HUDEP-2 (cell line): ENCODE measurements around the gene MTPN.
A peak's percentile ranks its signal among the peaks of the same experiment; 100 is the strongest.

ENCODE experiments used
- DNase-seq, 76 experiments: peaks; one replicate each; lab custom pipeline; 2025; ENCODE audit not compliant: unreplicated experiment in 76 of 76; lab: John Stamatoyannopoulos, UW

Gene MTPN, protein sequence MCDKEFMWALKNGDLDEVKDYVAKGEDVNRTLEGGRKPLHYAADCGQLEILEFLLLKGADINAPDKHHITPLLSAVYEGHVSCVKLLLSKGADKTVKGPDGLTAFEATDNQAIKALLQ

DNA sequence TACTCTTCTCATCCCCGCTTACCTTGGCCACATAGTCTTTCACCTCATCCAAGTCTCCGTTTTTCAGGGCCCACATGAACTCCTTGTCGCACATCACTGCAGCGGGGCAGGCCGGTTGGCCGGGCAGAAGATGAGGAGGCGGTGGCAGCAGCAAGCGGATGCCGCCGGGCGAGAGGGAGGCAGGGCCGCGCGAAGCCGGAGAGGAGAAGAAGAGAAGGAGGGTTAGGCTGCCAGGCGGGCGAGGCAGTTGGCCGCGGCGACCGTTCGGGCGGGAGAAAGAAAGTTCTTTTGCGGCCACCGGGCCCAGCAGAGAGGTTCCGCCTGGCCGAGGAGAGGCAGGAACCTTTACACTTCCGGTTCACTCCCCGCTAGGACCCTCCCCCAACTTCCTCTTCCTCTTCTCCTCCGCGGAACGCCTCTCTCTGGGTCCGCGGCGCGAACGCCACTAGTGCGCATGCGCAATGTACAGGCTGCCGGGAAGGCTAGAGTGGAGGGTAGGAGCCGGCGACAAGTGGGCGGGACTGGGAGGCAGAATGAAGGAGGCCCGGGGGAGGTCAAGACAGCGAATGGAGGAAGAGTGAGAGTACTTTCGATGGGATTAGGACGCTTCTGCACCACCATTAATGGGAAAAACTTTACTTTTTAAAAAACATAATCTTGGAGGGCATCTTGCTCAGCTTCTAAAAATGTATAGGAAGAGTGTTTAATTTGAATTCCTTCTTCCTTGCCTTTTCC, at the start of gene MTPN:
MTPN (minus strand) TSS at position 353 of the 735 bp plus-strand sequence; CDS start at position 94, 259 bp downstream.
- DNase-seq: peak; percentile 19 to 98 (median 95)

DNA sequence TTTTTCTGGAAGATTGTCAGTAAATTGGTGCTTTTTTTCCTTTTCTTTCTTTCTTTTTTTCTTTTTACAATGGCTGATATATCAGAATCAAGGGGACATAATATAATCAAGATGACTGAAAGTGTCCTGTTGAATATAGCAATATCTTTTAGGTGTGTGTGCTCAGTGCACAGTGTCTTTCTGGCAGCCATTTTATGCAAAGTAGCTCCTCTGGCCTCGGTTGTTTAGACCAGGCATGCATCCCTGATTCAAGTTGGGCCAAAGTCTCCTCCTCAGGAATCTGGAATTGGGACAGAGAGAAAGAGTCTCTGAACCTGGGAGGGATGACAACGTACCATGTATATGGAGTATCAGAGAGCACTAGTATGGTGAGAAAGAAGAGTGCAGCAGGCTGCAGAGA, 49.0 kb upstream of the MTPN start:
- no peak for DNase-seq

DNA sequence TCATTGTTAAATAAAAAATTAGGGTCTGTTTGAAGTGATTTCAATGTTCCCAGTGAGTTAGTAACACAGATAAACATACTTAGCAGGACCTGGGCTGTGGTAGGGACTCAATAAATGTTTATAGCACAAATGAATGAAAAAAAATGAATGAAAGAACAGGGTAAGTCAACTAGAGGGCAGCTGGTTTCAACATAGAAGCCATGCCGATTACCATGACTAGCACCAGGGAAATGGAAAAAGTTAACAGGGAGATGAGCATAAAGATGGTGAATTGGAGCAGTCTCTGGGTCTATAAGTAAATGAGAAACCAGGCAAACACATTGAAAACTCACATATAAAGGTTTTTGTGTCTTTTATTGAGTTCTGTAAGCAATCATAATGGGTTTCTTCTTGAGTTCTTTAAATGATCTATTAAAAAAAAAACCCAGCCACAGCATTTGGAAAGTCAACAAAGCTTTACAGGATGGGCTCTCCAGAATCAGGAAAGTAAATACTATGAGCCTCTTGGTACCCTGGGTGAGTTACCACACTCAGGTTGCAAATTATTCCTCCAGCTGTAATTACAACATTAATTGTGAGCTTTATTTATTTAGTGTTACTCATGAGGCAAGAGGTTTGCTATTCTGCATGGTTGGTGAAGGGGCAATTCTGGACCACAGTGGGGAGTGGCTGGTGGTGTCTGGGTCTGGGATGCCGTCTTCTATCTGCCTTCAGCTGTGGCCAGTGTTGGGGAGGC, 46.1 kb upstream of the MTPN start:
- DNase-seq: no peak

DNA sequence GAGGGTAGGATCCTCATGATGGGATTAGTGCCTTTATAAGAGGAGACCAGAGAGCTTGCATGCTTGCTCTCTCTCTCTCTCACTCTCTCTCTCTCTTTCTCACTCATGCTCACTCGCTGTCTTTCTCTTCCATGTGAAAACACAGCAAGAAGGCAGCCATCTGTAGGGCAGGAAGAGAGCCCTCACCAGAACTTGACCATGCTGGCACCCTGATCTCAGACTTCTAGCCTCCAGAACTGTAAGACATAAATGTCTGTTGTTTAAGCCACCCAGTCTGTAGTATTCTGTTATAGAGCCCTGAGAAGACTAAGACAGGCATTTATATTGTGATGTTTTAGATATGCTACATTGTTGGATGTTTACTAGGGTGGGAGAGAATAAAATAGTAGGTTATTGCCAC, 43.4 kb upstream of the MTPN start:
- no peak for DNase-seq

DNA sequence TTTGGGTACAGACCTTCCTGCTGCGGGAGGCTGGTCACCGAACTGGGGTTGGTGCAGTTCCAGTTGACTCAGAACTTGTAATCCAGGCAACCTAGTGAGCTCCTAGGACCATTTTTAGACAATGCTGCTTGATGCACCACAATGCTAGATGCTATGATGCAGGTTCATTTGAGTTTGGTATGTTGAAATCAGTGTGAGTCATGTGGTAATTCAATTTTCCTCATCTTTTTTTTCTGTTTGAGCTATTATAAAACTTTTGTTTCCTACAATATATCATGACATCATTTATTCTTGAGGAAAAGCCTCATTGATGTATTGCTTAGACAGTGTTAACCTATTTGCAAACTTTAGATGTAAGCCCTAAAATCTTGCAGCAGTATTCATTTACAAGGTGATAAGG, 40.9 kb upstream of the MTPN start:
- DNase-seq: no peak

DNA sequence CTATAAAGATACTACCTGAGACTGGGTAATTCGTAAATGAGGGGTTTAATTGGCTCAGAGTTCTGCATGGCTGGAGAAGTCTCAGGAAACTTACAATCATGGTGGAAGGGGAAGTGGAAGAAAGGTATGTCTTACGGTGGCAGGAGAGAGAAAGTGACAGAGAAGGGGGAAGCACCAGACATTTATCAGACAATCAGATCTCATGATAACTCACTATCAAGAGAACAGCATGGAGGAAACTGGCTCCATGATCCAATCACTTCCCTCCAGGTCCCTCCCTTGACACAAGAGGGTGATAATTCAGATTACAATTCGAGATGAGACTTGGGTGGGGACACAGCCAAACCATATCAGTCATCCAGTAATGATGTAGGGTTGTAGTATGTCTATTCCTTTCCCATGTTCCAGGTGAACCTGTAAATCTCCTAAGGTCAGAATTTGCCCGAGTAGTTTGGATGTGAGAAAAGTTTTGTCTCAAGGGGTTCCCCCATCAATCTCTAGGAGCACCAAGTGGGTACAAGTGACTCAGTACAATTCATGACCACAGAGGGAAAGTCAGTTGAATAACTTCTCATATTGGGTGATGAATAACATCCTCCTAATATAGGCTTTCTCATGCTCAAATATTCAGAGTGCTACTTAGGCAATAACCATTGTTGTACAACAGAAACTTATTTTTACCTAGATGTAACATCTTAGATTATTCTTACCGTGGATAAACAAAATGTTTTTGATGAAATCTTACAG, 39.7 kb upstream of the MTPN start:
- DNase-seq: no peak

DNA sequence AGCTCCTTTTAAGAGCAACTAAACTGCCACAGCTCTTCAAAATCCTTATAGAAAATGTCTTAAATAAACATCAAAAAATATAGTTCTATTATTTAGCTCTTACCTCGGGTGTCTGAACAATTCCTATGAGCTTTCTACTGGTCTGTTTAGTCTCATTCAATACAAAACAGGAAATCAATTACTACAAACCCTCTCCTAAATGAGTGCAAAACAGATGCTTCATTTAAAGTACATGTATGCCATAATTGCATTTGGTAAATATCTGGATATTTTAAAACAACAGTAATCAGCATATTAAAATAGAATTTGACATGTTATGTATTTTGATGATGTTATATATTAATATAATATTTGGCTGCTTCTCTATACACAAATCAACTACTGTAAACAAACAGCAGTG, 38.5 kb upstream of the MTPN start:
- no peak for DNase-seq

DNA sequence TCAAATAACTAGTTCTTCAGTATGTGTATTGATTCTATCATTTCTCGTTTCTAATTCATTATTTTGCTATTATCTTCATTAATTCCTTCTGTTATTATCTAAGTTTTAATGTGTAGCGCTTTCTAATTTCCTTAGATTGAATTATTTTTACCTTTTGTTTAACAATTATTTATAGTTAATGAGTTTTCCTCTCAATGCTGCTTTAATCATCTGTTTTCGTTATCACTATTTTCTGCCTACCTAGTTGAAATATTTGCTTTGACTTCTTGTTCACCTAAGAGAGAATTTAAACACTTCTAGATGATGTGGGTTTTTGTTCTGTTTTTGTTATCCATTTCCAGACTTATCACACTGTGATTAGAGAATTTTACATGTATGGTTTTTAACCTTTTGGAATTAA, 37.5 kb upstream of the MTPN start:
- DNase-seq: no peak

DNA sequence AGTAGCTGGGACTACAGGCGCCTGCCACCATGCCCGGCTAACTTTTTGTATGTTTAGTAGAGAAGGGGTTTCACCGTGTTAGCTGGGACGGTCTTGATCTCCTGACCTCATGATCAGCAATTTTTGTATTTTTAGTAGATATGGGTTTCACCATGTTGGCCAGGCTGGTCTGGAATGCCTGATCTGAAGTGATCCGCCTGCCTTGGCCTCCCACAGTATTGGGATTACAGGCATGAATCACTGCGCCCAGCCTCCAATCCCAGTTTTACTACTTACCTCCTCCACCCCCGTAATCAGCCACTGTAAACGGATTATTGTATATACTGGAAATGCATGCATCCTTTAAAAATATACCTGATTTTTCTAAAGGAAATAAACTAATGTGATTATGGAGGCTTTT, 35.1 kb upstream of the MTPN start:
- no peak for DNase-seq

DNA sequence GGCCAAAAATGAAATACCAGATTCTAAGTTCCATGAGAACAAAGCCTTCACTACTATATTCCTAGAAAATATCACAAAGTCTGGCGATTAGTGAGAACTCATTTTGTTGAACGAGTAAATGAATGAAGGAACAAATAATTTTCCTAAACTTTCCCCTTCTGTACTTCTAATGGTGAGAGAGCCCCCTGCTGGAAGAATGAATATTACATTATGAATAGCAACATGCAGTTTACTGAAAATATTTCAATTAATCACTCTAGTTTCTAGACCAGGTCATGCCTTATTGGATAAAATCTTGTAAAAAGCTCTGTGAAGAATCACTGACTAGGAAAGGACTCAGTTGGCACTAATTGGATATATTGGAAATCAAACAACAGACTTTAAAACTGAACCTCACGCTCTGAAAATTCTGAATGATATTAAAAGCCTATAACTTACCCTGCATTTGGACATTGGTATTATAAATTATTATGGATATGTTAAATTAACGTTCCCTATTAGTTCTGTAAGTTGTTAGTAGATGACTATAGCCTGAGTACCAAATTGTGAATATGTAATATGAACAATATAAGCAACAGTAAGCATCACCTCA, 32.4 kb upstream of the MTPN start:
- peak in 19 of 76 experiments; percentile 3 to 58 (median 33) for DNase-seq

DNA sequence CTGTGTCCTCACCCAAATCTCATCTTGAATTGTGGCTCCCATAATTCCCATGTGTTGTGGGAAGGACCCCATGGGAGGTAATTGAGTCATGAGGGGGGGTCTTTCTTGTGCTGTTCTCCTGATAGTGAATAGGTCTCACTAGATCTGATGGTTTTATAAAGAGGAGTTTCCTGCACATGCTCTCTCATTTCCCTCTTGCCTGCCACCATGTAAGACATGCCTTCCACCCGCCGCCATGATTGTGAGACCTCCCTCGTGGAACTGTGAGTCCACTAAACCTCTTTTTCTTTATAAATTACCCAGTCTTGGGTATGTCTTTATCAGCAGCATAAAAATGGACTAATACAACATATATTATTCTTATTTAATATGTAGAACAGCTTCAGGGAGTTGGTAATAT, 29.0 kb upstream of the MTPN start:
- DNase-seq: no peak

DNA sequence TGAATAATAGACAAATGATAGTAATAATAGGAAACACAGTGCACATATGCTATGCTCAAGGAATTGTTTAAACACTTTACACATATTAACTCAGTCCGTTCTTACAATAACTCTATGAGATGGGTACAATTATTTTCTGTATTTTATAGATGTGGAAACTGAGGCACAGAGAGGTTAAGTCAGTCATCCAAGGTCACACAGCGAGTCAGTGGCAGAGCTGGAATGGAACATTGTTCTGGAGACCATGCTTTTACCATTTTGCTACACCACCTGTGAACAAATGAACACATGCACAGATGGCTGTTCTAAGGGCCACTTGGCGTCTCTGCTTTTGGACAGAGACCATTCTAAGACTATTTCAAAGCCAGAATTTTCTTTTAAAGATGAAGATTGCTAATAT, 26.9 kb upstream of the MTPN start:
- DNase-seq: no peak

DNA sequence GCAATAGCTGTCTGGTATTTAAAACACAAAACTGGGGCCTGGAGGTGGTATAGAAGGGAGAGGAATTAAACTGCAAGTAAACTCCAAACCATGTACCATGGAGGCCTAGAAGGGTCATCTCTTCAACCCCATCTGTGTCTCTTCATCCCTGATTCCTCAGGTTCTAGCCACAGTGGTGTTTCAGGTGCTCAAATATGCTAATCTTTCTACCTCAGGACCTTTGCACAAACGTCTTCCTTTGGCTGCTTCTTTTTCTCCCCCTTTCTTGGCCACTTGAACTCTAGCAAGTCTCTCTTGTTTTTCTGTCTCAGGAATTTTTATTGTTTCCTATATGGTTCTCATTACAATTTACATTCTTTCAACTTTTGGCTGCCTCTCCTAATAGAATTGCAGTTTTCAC, 25.6 kb upstream of the MTPN start:
- no peak for DNase-seq

DNA sequence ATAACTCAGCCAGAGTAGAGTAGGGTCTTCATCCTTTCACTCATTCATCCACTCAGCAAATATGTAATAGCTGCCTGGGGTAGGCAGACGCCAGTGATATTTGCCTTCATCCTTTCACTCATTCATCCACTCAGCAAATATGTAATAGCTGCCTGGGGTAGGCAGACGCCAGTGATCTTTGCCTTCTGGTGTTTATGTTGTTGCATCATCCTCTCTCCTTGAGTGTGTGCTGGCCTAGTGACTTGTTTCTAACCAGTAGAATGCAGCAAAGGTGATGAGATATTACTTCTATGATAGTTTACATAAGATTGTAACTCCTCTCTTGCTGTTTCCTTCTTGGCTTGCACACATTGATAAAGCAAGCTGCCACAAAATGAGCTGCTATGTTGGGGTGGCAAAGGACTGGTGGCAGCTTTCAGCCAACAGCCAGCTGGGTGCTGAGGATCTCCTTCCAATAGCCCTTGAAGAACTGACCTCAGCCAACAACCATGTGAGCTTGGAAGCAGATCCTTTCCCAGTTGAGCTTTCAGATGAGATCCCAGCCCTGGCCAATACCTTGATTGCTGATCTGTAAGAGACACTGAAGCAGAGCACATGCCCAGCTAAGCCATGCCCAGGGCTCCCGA, 23.2 kb upstream of the MTPN start:
- DNase-seq: no peak

DNA sequence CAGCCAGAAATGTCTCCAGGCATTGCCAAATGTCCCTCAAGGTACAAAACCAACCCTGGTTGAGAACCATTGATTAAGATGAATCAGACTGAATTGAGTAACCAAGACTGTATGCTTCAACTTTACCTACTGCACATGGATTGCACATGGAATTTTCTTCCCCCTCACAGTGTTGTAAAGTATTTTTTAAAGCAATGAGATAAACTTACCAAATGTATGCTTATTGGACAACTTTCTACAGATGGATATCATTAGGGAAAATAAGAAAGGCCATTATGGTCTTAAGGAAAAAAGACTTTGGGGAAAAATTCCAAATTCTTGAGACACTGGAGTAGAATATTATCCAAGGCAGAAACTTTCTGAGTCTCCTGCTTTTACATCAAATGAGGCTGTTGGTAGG, 20.9 kb upstream of the MTPN start:
- DNase-seq: no peak

DNA sequence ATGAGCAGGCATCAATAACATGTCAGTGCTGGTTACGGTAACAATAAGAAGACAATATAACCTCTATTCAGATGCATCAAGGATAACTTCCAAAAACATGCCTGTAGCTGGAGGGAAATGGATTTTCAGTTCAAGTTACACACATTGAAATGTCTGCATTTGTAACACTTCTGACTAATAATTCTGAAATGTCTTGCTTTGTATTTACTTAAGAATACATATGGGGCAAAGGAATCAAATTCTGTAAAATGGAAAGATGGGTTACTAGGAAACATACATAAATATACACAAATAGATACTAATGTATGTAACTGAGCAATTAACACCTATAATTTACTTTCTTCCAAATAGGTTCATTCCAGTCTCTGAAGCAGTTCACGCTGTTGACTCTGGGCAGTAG, 18.6 kb upstream of the MTPN start:
- no peak for DNase-seq

DNA sequence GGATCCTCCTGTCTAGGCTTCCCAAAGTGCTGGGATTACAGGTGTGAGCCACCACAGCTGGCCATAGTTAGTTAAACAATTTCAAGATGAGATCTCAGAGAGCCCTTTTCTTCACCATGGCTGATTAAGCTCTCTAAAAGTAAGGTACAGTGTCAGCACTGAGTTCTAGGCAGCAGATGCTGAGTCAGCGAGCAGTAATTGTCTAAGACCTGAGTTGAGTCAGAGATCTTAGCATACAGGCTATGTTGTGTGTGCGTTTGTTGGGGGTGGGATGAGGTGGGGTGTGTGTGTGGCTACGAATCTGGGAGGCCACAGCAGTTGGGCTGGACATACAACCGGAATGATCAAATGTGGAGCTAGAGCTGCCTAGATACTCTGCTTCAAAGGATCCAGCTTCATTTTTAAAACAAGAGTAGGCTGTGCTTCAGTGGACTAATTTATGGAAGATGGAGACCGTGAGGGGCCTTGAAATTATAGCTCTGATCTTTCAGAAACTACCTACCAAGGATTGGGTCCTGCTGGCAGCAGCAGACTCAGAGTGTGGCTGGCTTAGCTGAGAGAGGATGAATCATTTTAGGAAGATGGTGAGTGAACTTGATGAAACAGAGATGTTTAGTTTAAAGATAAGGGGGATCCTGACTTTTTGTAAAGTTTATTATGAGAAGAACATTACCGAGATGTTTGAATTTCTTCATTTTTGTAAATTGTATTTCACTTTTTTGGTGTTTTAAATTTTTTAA, 17.5 kb upstream of the MTPN start:
- no peak for DNase-seq

DNA sequence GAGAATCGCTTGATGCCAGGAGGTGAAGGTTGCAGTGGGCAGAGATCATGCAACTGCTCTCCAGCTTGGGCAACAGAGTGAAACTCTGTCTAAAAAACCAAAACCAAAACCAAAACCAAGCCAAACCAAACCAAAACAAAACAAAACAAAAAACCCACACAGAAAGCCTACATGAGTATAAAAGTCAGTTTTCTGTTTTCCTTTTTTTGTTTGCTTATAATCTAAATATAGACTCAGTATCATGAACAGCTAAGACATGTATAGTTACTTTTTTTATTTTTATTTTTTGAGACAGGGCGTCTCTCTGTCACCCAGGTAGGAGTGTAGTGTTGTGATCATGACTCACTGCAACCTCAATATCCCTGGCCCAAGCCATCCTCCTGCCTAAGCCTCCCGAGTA, 16.8 kb upstream of the MTPN start:
- no peak for DNase-seq

DNA sequence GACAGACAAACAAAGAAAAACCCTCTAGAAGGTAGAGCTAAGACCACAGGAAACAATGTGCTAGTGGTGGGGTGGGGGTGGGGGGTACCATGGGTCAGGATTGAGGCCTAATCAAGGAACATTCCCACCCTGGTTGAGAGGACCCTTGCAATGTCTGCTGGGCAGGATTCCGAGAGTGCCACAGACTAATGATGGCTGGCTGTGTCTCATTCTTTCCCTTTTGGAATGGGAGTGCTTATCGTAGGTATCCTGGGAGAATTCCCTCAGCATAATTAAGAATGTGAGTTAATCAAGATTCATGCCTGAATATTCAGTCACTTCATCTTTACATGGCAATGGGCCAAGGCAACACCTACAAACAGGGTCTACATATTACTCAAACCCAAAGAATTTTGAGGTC, 14.7 kb upstream of the MTPN start:
- no peak for DNase-seq

DNA sequence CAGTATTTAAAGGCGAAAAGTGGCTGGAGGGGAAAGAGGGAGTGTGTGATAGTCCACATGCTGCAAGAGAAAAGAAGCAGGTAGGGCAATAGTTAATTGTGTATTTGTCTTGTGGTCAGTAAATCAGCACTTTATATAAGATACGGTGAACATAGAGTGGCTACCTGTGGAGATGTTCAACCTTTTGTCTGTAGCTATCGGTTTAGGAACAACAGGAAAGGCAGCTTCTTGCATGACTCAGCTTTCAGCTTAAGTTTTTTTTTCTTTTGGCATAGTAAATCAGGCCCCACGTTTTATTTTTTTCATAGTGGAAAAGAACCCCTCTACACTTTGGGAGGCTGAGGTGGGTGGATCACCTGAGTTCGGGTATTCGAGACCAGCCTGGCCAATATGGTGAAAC, 14.2 kb upstream of the MTPN start:
- no peak for DNase-seq
